SK-N-SH (cell line): ENCODE measurements around the gene KRT81. TPM values are rescaled to one million over a fixed set of nuclear protein-coding genes. Genes with fewer than 3 reads are reported as not detected.

Source experiments
- CTCF ChIA-PET: fragments of 300-600, 350-600 bp; formaldehyde crosslinking; extraction: SDS; loops from one replicate; lab custom pipeline; 2021; lab: Yijun Ruan, JAX
- POLR2A ChIA-PET: fragments of 350-600 bp; sonication (Branson Sonifier 250); formaldehyde crosslinking; extraction: SDS; loops from one replicate; lab custom pipeline; 2020; ENCODE audit warnings: antibody characterized with exemption, inconsistent platforms; lab: Yijun Ruan, JAX
- DNase-seq: peaks from one replicate; pipeline ENCODE4 v3.0.0; 2012
- H2AFZ ChIP-seq: fragments of 200-600 bp; sonication (generic); 2 replicates; pipeline ENCODE4 v1.8.1; 2016; ENCODE audit warnings: antibody characterized with exemption, mild to moderate bottlenecking, low read depth
- H3F3A ChIP-seq: fragments of 200-600 bp; sonication (generic); replicated peaks from 2 replicates; pipeline ENCODE3; 2016; ENCODE audit warnings: antibody characterized with exemption, mild to moderate bottlenecking; ENCODE audit not compliant: insufficient read depth
- H3K27ac ChIP-seq, 2 experiments: fragments of 200-500 bp in 1 of 2; fragments of 200-600 bp in 1 of 2; sonication (Bioruptor generic) in 1 of 2; sonication (generic), shearing (Covaris generic) in 1 of 2; 2 replicates each; pipeline versions ENCODE4 v1.5.1 to v1.6.1; 2014 to 2016; ENCODE audit warnings: low read depth in 2 of 2, inconsistent platforms in 1 of 2, low read length in 1 of 2, mild to moderate bottlenecking in 1 of 2, mixed read lengths in 1 of 2
- H3K27me3 ChIP-seq: fragments of 200-600 bp; sonication (generic), shearing (Covaris generic); 2 replicates; pipeline ENCODE4 v1.6.1; 2016; ENCODE audit warnings: mixed run types; ENCODE audit not compliant: insufficient read depth
- H3K36me3 ChIP-seq, 2 experiments: fragments of 200-500 bp in 1 of 2; fragments of 200-600 bp in 1 of 2; sonication (Bioruptor generic) in 1 of 2; sonication (generic) in 1 of 2; replicated peaks in 1 of 2; 2 replicates each; pipeline versions ENCODE3 to v1.5.1; 2014 to 2016; ENCODE audit warnings: low read length in 1 of 2, mild to moderate bottlenecking in 1 of 2; ENCODE audit not compliant: insufficient read depth in 2 of 2, control insufficient read depth in 1 of 2
- H3K4me1 ChIP-seq, 2 experiments: fragments of 200-500 bp in 1 of 2; fragments of 200-600 bp in 1 of 2; sonication (Bioruptor generic) in 1 of 2; sonication (generic), shearing (Covaris generic) in 1 of 2; 2 replicates each; pipeline versions ENCODE4 v1.5.1 to v1.6.1; 2014 to 2016; ENCODE audit warnings: low read depth in 1 of 2, low read length in 1 of 2, mixed run types in 1 of 2; ENCODE audit not compliant: insufficient read depth in 2 of 2, control insufficient read depth in 1 of 2
- H3K4me2 ChIP-seq: fragments of 200-600 bp; sonication (generic), shearing (Covaris generic); 2 replicates; pipeline ENCODE4 v1.6.1; 2017; ENCODE audit warnings: mixed run types
- H3K4me3 ChIP-seq, 2 experiments: fragments of 200-500 bp in 1 of 2; fragments of 200-600 bp in 1 of 2; sonication (Bioruptor generic) in 1 of 2; sonication (generic), shearing (Covaris generic) in 1 of 2; 2 replicates each; pipeline versions ENCODE4 v1.5.1 to v1.8.1; 2014 to 2016; ENCODE audit warnings: low read depth in 2 of 2, inconsistent platforms in 1 of 2, low read length in 1 of 2, mild to moderate bottlenecking in 1 of 2, mixed read lengths in 1 of 2, moderate library complexity in 1 of 2
- H3K79me2 ChIP-seq: fragments of 200-600 bp; sonication (generic); 2 replicates; pipeline ENCODE4 v1.8.1; 2017; ENCODE audit warnings: mild to moderate bottlenecking; ENCODE audit not compliant: insufficient read depth
- H3K9ac ChIP-seq: fragments of 200-600 bp; sonication (generic); 2 replicates; pipeline ENCODE4 v1.6.1; 2017; ENCODE audit warnings: mixed run types
- H3K9me2 ChIP-seq: fragments of 200-600 bp; sonication (generic); 2 replicates; pipeline ENCODE4 v1.6.1; 2017; ENCODE audit warnings: mixed run types
- H3K9me3 ChIP-seq: fragments of 200-600 bp; sonication (generic); 2 replicates; pipeline ENCODE4 v1.6.1; 2017; ENCODE audit warnings: mixed run types, mild to moderate bottlenecking, moderate library complexity
- H4K20me1 ChIP-seq: fragments of 200-600 bp; sonication (generic); 2 replicates; pipeline ENCODE4 v1.6.1; 2017; ENCODE audit warnings: mild to moderate bottlenecking, mixed run types; ENCODE audit not compliant: insufficient read depth
- ELF1 ChIP-seq: IDR thresholded peaks from 2 replicates; pipeline ENCODE4 v1.4.0; 2012
- EZH2phosphoT487 ChIP-seq: fragments of 200-600 bp; sonication (generic); IDR thresholded peaks from 2 replicates; pipeline ENCODE4 v1.6.1; 2017; ENCODE audit warnings: low read depth, mixed run types, mild to moderate bottlenecking, antibody characterized with exemption, moderate library complexity, borderline replicate concordance
- GABPA ChIP-seq: IDR thresholded peaks from 2 replicates; pipeline ENCODE4 v1.4.0; 2012; ENCODE audit warnings: low read depth, mild to moderate bottlenecking
- IRF3 ChIP-seq: fragments of 150-350 bp; IDR thresholded peaks from 2 replicates; pipeline ENCODE4 v1.6.1; 2016; ENCODE audit warnings: mild to moderate bottlenecking, low read depth, low read length
- JUND ChIP-seq: IDR thresholded peaks from 2 replicates; pipeline ENCODE4 v1.4.0; 2012
- MAX ChIP-seq: IDR thresholded peaks from 2 replicates; pipeline ENCODE4 v1.4.0; 2012; ENCODE audit warnings: low read depth
- MEF2A ChIP-seq: IDR thresholded peaks from 2 replicates; pipeline ENCODE4 v1.4.0; 2012; ENCODE audit warnings: low read depth, borderline replicate concordance
- NRF1 ChIP-seq: IDR thresholded peaks from 2 replicates; pipeline ENCODE4 v1.6.1; 2012; ENCODE audit warnings: low read depth, mild to moderate bottlenecking, low read length
- PBX3 ChIP-seq: IDR thresholded peaks from 2 replicates; pipeline ENCODE4; 2012
- RAD21 ChIP-seq: IDR thresholded peaks from 2 replicates; pipeline ENCODE4 v1.6.1; 2012; ENCODE audit warnings: mild to moderate bottlenecking, low read length
- RCOR1 ChIP-seq: fragments of 150-350 bp; IDR thresholded peaks from 2 replicates; pipeline ENCODE4 v1.6.1; 2017; ENCODE audit warnings: antibody characterized with exemption, low read length
- REST ChIP-seq: IDR thresholded peaks from 2 replicates; pipeline ENCODE4 v1.6.1; 2012; ENCODE audit warnings: mild to moderate bottlenecking, low read depth, low read length, moderate library complexity
- TAF1 ChIP-seq: IDR thresholded peaks from 2 replicates; pipeline ENCODE4 v1.6.1; 2012; ENCODE audit warnings: low read depth, mild to moderate bottlenecking, low read length, moderate library complexity, borderline replicate concordance
- USF1 ChIP-seq: IDR thresholded peaks from 2 replicates; pipeline ENCODE4 v1.4.0; 2012; ENCODE audit warnings: low read depth, borderline replicate concordance
- USF2 ChIP-seq: fragments of 150-350 bp; IDR thresholded peaks from 2 replicates; pipeline ENCODE4 v1.6.1; 2017; ENCODE audit warnings: antibody characterized with exemption, low read length, low read depth, borderline replicate concordance
- YY1 ChIP-seq: IDR thresholded peaks from 2 replicates; pipeline ENCODE4 v1.4.0; 2012; ENCODE audit warnings: low read depth, mild to moderate bottlenecking
- WGBS: methylation state at CpG from one replicate; pipeline ENCODE4 v1.1.6; 2017; ENCODE audit warnings: low lambda C conversion rate; 5-methylcytosine and 5-hydroxymethylcytosine counted together
- polyA plus RNA-seq, 3 experiments: library from polyadenylated mRNA; depleted of rRNA; stranded (reverse); fragments of >200 nt; gene quantifications; 2 replicates each; pipeline ENCODE4 v1.2.3, GENCODE V29; 2012

Gene KRT81
- polyA plus RNA-seq, 1 of the 3 experiments (the other 2 are of a cell fraction), result 1.9 TPM

- TF ChIP-seq REST (no peak), RAD21 (no peak), USF2 (no peak), IRF3 (no peak), TAF1 (no peak), PBX3 (no peak), NRF1 (no peak), JUND (no peak), MAX (no peak), ELF1 (no peak), GABPA (no peak)
Measured at GRCh38 chr12:52331039-52331438, 39.7 kb upstream of the KRT81 start (continued).

- Histone ChIP-seq H4K20me1 (no peaks in the 10 kb centered on the region), H3K4me2 (no peak overlapping the region), H3K9me2 (no peaks in the 10 kb centered on the region), H3K9me3 (no peaks in the 10 kb centered on the region), H3K36me3 (no peaks in the 10 kb centered on the region), H3K79me2 (no peaks in the 10 kb centered on the region), H3K27ac (no peak overlapping the region), H3F3A (no peaks in the 10 kb centered on the region), H3K4me1 (peaks cover 0 to 6% of the 10 kb centered on the region in 2 experiments; a peak in 1 of 4 replicates), H3K27me3 (no peaks in the 10 kb centered on the region; the same call in 1 of the 2 replicates), H3K4me3 (no peak overlapping the region), H3K9ac (no peak overlapping the region), H2AFZ (no peak overlapping the region)
- DNase-seq, result no peak
- 59% methylated on average over 10 of the region's 10 CpGs for WGBS
- TF ChIP-seq IRF3 (no peak), EZH2phosphoT487 (no peak), YY1 (no peak), MAX (no peak), RCOR1 (no peak), USF1 (no peak), MEF2A (no peak)
- ChIA-PET CTCF (interaction anchor here (0.6 to 12.6 kb wide), 63 partner anchors 9 to 654 kb away, joined by 3 to 218 read pairs (median 5); partner anchors contain the start of gene KRT80), POLR2A (interaction anchor here (1.3 kb wide), 1 partner anchor 128 kb away, joined by 4 read pairs; no protein-coding TSS in a partner anchor)
Measured at GRCh38 chr12:52327830-52328500, 36.6 kb upstream of the KRT81 start.
